B cell (primary cell): Measurements from ENCODE around the gene TMEM14B. TPM values are rescaled to one million over a fixed set of nuclear protein-coding genes. Genes with fewer than 3 reads are reported as not detected.

ENCODE experiments used
- ATAC-seq: fragments of 200-7000 bp; cut with Tn5 transposase; one replicate; pipeline ENCODE4 v1.10.0; 2021; ENCODE audit warnings: low read depth, mild to moderate bottlenecking, moderate number of reproducible peaks, moderate library complexity
- CTCF ChIA-PET: fragments of 350-600 bp; sonication (Branson Sonifier 250); formaldehyde crosslinking; loops from one replicate; lab custom pipeline; 2021; ENCODE audit warnings: antibody characterized with exemption, inconsistent platforms; lab: Charles Lee
- POLR2A ChIA-PET: fragments of 350-600 bp; sonication (Branson Sonifier 250); formaldehyde crosslinking; loops from one replicate; lab custom pipeline; 2021; ENCODE audit warnings: antibody characterized with exemption; lab: Charles Lee
- DNase-seq: peaks from one replicate; pipeline ENCODE4 v3.0.0; 2013
- H2AFZ ChIP-seq: 2 replicates; pipeline ENCODE4 v1.6.1; 2012; ENCODE audit warnings: mild to moderate bottlenecking, low read depth, low read length; ENCODE audit not compliant: insufficient read depth, poor library complexity, severe bottlenecking
- H3K27ac ChIP-seq, 2 donors: 1 replicate in 1 of 2; 2 replicates in 1 of 2; pipeline ENCODE4 v1.5.1; 2012 to 2013; ENCODE audit warnings: low read length in 2 of 2, mild to moderate bottlenecking in 2 of 2, moderate library complexity in 1 of 2
- H3K27me3 ChIP-seq, 4 experiments: fragments of 200-600 bp in 1 of 4; sonication (generic) in 1 of 4; replicated peaks in 1 of 4; 1 replicate in 2 of 4; 2 replicates in 2 of 4; pipeline versions ENCODE4 v1.6.1 to v1.7.0; 2013 to 2016; ENCODE audit warnings: low read length in 3 of 4, mild to moderate bottlenecking in 2 of 4, mixed read lengths in 1 of 4, moderate library complexity in 1 of 4; ENCODE audit not compliant: insufficient read depth in 4 of 4, control insufficient read depth in 3 of 4; ENCODE audit errors: control extremely low read depth in 1 of 4
- H3K36me3 ChIP-seq, 2 experiments: replicated peaks in 1 of 2; 1 replicate in 1 of 2; 2 replicates in 1 of 2; pipeline versions ENCODE4 v1.6.1 to v1.7.1; 2013; ENCODE audit warnings: low read length in 1 of 2; ENCODE audit not compliant: insufficient read depth in 2 of 2, control insufficient read depth in 1 of 2; ENCODE audit errors: control extremely low read depth in 1 of 2, extremely low read depth in 1 of 2
- H3K4me1 ChIP-seq, 2 donors: fragments of 200-600 bp in 1 of 2; sonication (generic) in 1 of 2; 1 replicate in 1 of 2; 2 replicates in 1 of 2; pipeline versions ENCODE4 v1.5.1 to v1.6.1; 2013 to 2017; ENCODE audit warnings: low read length in 2 of 2; ENCODE audit not compliant: control insufficient read depth in 2 of 2, insufficient read depth in 2 of 2
- H3K4me2 ChIP-seq: replicated peaks from 2 replicates; pipeline ENCODE3; 2012; ENCODE audit warnings: mild to moderate bottlenecking, low read depth, low read length; ENCODE audit not compliant: poor library complexity, severe bottlenecking
- H3K4me3 ChIP-seq, 5 experiments: fragments of 200-600 bp in 1 of 5; sonication (generic) in 1 of 5; 1 replicate in 3 of 5; 2 replicates in 2 of 5; pipeline versions ENCODE4 v1.5.1 to v1.7.0; 2011 to 2016; ENCODE audit warnings: low read length in 4 of 5, mild to moderate bottlenecking in 4 of 5, low read depth in 2 of 5, control low read depth in 1 of 5, moderate library complexity in 1 of 5; ENCODE audit not compliant: insufficient read depth in 1 of 5; ENCODE audit errors: control extremely low read depth in 1 of 5, extremely low read depth in 1 of 5
- H3K79me2 ChIP-seq: fragments of 200-600 bp; sonication (generic); one replicate; pipeline ENCODE4 v1.6.0; 2016; ENCODE audit warnings: low read length; ENCODE audit not compliant: control insufficient read depth, insufficient read depth
- H3K9ac ChIP-seq: fragments of 200-600 bp; sonication (generic); 2 replicates; pipeline ENCODE4 v1.6.1; 2017; ENCODE audit warnings: mild to moderate bottlenecking, low read length, moderate library complexity
- H3K9me3 ChIP-seq, 3 donors: one replicate each; pipeline versions ENCODE4 v1.6.1 to v1.7.1; 2013; ENCODE audit warnings: low read length in 2 of 3; ENCODE audit not compliant: control insufficient read depth in 2 of 3, insufficient read depth in 1 of 3; ENCODE audit errors: control extremely low read depth in 1 of 3
- H4K20me1 ChIP-seq: 2 replicates; pipeline ENCODE4 v1.6.0; 2012; ENCODE audit warnings: mild to moderate bottlenecking, low read length; ENCODE audit not compliant: insufficient read depth, control insufficient read depth, poor library complexity, severe bottlenecking
- H3K27ac Mint-ChIP-seq: one replicate; pipeline ENCODE4 v1.8.0; 2021; ENCODE audit warnings: mixed read lengths
- H3K27me3 Mint-ChIP-seq: one replicate; pipeline ENCODE4 v1.8.0; 2021; ENCODE audit warnings: mixed read lengths
- H3K4me1 Mint-ChIP-seq: one replicate; pipeline ENCODE4 v1.8.0; 2021; ENCODE audit warnings: mixed read lengths
- H3K4me3 Mint-ChIP-seq: one replicate; pipeline ENCODE4 v1.8.0; 2021; ENCODE audit warnings: mixed read lengths
- H3K9me3 Mint-ChIP-seq: one replicate; pipeline ENCODE4 v1.8.0; 2022; ENCODE audit warnings: mixed read lengths; ENCODE audit not compliant: insufficient read depth
- EZH2 ChIP-seq: IDR thresholded peaks from 2 replicates; pipeline ENCODE4 v1.6.1; 2012; ENCODE audit warnings: borderline replicate concordance, low read depth, mild to moderate bottlenecking, moderate library complexity, low read length; ENCODE audit not compliant: insufficient read depth, poor library complexity, severe bottlenecking
- WGBS: methylation state at CpG from one replicate; pipeline ENCODE4 v1.1.5; 2013; ENCODE audit warnings: missing lambda C conversion rate; ENCODE audit not compliant: insufficient coverage; 5-methylcytosine and 5-hydroxymethylcytosine counted together
- intact Hi-C: fragments of 100-400 bp; cut with micrococcal nuclease; formaldehyde crosslinking; loops from one replicate; pipeline ENCODE4 v1.10.0; 2022
- polyA plus RNA-seq: library from polyadenylated mRNA; depleted of rRNA; stranded (reverse); fragments of >200 nt; gene quantifications from 2 replicates; pipeline ENCODE4 v1.2.3, GENCODE V29; 2012
- total RNA-seq, 2 donors: library from RNA; stranded (reverse); fragments of 120-200 nt in 1 of 2; gene quantifications; 1 replicate in 1 of 2; 2 replicates in 1 of 2; pipeline versions ENCODE4 v1.2.3 to v1.2.4, GENCODE V29; 2013 to 2022
- TF ChIP-seq, protein P1 (sequence below): fragments of 200-600 bp; IDR thresholded peaks from one replicate; pipeline ENCODE4 v1.8.0; 2022; ENCODE audit warnings: antibody characterized with exemption, mild to moderate bottlenecking

TMEM14B gene
- total and polyA plus RNA-seq, 2 donors (not counting 1 experiment from before 2014, with no cell fraction given) = 40.8 to 58.5 TPM

GRCh38 chr6:10723567-10723881 lies 24.1 kb upstream of the TMEM14B start:
- TF ChIP-seq EZH2 = no peak
- TF ChIP-seq, protein P1, sequence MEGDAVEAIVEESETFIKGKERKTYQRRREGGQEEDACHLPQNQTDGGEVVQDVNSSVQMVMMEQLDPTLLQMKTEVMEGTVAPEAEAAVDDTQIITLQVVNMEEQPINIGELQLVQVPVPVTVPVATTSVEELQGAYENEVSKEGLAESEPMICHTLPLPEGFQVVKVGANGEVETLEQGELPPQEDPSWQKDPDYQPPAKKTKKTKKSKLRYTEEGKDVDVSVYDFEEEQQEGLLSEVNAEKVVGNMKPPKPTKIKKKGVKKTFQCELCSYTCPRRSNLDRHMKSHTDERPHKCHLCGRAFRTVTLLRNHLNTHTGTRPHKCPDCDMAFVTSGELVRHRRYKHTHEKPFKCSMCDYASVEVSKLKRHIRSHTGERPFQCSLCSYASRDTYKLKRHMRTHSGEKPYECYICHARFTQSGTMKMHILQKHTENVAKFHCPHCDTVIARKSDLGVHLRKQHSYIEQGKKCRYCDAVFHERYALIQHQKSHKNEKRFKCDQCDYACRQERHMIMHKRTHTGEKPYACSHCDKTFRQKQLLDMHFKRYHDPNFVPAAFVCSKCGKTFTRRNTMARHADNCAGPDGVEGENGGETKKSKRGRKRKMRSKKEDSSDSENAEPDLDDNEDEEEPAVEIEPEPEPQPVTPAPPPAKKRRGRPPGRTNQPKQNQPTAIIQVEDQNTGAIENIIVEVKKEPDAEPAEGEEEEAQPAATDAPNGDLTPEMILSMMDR = no peak
- H3K27me3 ChIP-seq = no peaks in the 10 kb centered on the region
- H3K79me2 ChIP-seq = peaks cover 26% of the 10 kb centered on the region
- peak overlapping the region; percentile 98 for H3K4me3 Mint-ChIP-seq
- H3K27ac Mint-ChIP-seq = peak overlapping the region; percentile 95
- peak overlapping the region; percentile 82 for H3K9ac ChIP-seq
- H3K9me3 Mint-ChIP-seq = peaks cover 2% of the 10 kb centered on the region
- H3K4me1 ChIP-seq = peaks cover 16 to 31% of the 10 kb centered on the region in 2 donors
- peaks cover 42% of the 10 kb centered on the region for H3K4me1 Mint-ChIP-seq
- ATAC-seq = no peak
- intact Hi-C loops = loop anchor here (1.0 kb wide), 3 partner anchors 24 to 187 kb away; partner anchors contain the start of genes C6orf52, PAK1IP1 and TMEM14B
- H3K4me3 ChIP-seq = peak overlapping the region; percentile 52 to 82 (median 70)
- ChIA-PET POLR2A (interaction anchor here (0.7 to 0.8 kb wide), 2 partner anchors 23 to 188 kb away, joined by 3 read pairs; no protein-coding TSS in a partner anchor), CTCF (interaction anchor here (1.8 kb wide), 2 partner anchors 19 to 213 kb away, joined by 5 to 6 read pairs; no protein-coding TSS in a partner anchor)
- no peaks in the 10 kb centered on the region for H3K27me3 Mint-ChIP-seq
- peak overlapping the region; percentile 88 for H3K4me2 ChIP-seq
- H3K9me3 ChIP-seq = peaks cover 0 to 14% (median 7%) of the 10 kb centered on the region in 3 donors
- peak overlapping the region; percentile 91 for H2AFZ ChIP-seq
- DNase-seq = no peak
- H4K20me1 ChIP-seq = no peaks in the 10 kb centered on the region
- WGBS = 100% methylated on average over 3 of the region's 7 CpGs
- peak overlapping the region in 1 of 2 donors; percentile 67 for H3K27ac ChIP-seq
- peaks cover 2 to 10% of the 10 kb centered on the region in 2 experiments for H3K36me3 ChIP-seq

- no peaks in the 10 kb centered on the region for H3K27me3 ChIP-seq
- H4K20me1 ChIP-seq = no peaks in the 10 kb centered on the region
- no peak overlapping the region for H3K27ac ChIP-seq
- POLR2A ChIA-PET = no interaction called here
- peaks cover 26% of the 10 kb centered on the region for H3K79me2 ChIP-seq
- H3K9ac ChIP-seq = no peak overlapping the region
- H3K36me3 ChIP-seq = peaks cover 2 to 18% of the 10 kb centered on the region in 2 experiments
- peaks cover 0 to 7% (median 0%) of the 10 kb centered on the region in 3 donors for H3K9me3 ChIP-seq
- no peak overlapping the region for H2AFZ ChIP-seq
- CTCF ChIA-PET = no interaction called here
- no peak for ATAC-seq
- no peak for DNase-seq
- intact Hi-C loops = no loop called here
- H3K4me3 Mint-ChIP-seq = peak overlapping the region; percentile 3
- 100% methylated on average over 2 of the region's 6 CpGs for WGBS
- peaks cover 16 to 24% of the 10 kb centered on the region in 2 donors for H3K4me1 ChIP-seq
- no peak overlapping the region for H3K27ac Mint-ChIP-seq
- no peak overlapping the region for H3K4me2 ChIP-seq
- H3K4me1 Mint-ChIP-seq = peaks cover 39% of the 10 kb centered on the region
- TF ChIP-seq, protein P1 = no peak
- TF ChIP-seq EZH2 = no peak
- no peaks in the 10 kb centered on the region for H3K27me3 Mint-ChIP-seq
- no peak overlapping the region for H3K4me3 ChIP-seq
- H3K9me3 Mint-ChIP-seq = no peaks in the 10 kb centered on the region
These were observed 22.6 kb upstream of the TMEM14B start for GRCh38 chr6:10725044-10725443.
